HEK293 (cell line): ENCODE data around the gene ZBTB17.
"Not testable (repeated sequence)": the region's sequence is repeated elsewhere in the genome, so short reads cannot be mapped to it uniquely, and the experiment has no call there.

Experiments
- CTCF ChIA-PET: fragments of 350-600 bp; formaldehyde crosslinking; extraction: SDS; loops from one replicate; lab custom pipeline; 2021; ENCODE audit warnings: antibody characterized with exemption; lab: Yijun Ruan, JAX
- POLR2A ChIA-PET: fragments of 300-600 bp; formaldehyde crosslinking; extraction: SDS; loops from one replicate; lab custom pipeline; 2020; ENCODE audit warnings: antibody characterized with exemption, inconsistent platforms; lab: Yijun Ruan, JAX
- H3K27ac ChIP-seq: fragments of 200-500 bp; sonication (Bioruptor generic); 2 replicates; pipeline ENCODE4 v1.5.1; 2014; ENCODE audit warnings: low read depth, low read length, control low read depth, inconsistent platforms; ENCODE audit errors: extremely low read depth
- H3K36me3 ChIP-seq, 2 experiments: fragments of 200-500 bp in 1 of 2; sonication (Bioruptor generic) in 1 of 2; 1 replicate in 1 of 2; 2 replicates in 1 of 2; pipeline ENCODE4 v1.5.1; 2014 to 2017; ENCODE audit warnings: inconsistent platforms in 2 of 2, low read length in 2 of 2; ENCODE audit not compliant: control insufficient read depth in 2 of 2, insufficient read depth in 1 of 2
- H3K4me1 ChIP-seq: fragments of 200-500 bp; sonication (Bioruptor generic); 2 replicates; pipeline ENCODE4 v1.5.1; 2014; ENCODE audit warnings: mild to moderate bottlenecking, low read length, inconsistent platforms; ENCODE audit not compliant: control insufficient read depth, insufficient read depth
- H3K4me3 ChIP-seq: 2 replicates; pipeline ENCODE4 v1.5.1; 2011; ENCODE audit warnings: low read depth, mild to moderate bottlenecking, control low read depth, low read length, moderate library complexity
- H3K9me3 ChIP-seq: fragments of 200-500 bp; sonication (Bioruptor generic); 2 replicates; pipeline ENCODE4 v1.5.1; 2014; ENCODE audit warnings: low read depth, low read length, inconsistent platforms; ENCODE audit not compliant: control insufficient read depth, insufficient read depth
- KLF1 ChIP-seq: fragments of 450-650 bp; formaldehyde crosslinking; IDR thresholded peaks from 2 replicates; pipeline ENCODE4 v1.5.1; 2016; ENCODE audit warnings: missing biosample characterization, missing genetic modification characterization
- RBAK ChIP-seq: fragments of 450-650 bp; formaldehyde crosslinking; IDR thresholded peaks from 2 replicates; pipeline ENCODE4 v1.5.1; 2016; ENCODE audit warnings: missing biosample characterization, missing genetic modification characterization
- ZBTB1 ChIP-seq: fragments of 450-650 bp; formaldehyde crosslinking; IDR thresholded peaks from 2 replicates; pipeline ENCODE4 v1.5.1; 2016; ENCODE audit warnings: missing biosample characterization, missing genetic modification characterization
- ZFP3 ChIP-seq: fragments of 450-650 bp; formaldehyde crosslinking; IDR thresholded peaks from 2 replicates; pipeline ENCODE4 v1.5.1; 2016; ENCODE audit warnings: low read depth, missing biosample characterization, missing genetic modification characterization
- ZFP69B ChIP-seq: fragments of 450-650 bp; formaldehyde crosslinking; IDR thresholded peaks from 2 replicates; pipeline ENCODE4 v1.5.1; 2016; ENCODE audit warnings: missing biosample characterization, missing genetic modification characterization
- ZNF10 ChIP-seq: fragments of 450-650 bp; formaldehyde crosslinking; IDR thresholded peaks from 2 replicates; pipeline ENCODE4 v1.5.1; 2017; ENCODE audit warnings: missing biosample characterization, missing genetic modification characterization
- ZNF121 ChIP-seq: fragments of 450-650 bp; formaldehyde crosslinking; IDR thresholded peaks from 2 replicates; pipeline ENCODE4 v1.5.1; 2016; ENCODE audit warnings: missing biosample characterization, missing genetic modification characterization
- ZNF148 ChIP-seq: fragments of 450-650 bp; formaldehyde crosslinking; IDR thresholded peaks from 2 replicates; pipeline ENCODE4 v1.5.0; 2017; ENCODE audit warnings: missing biosample characterization, missing genetic modification characterization, borderline replicate concordance
- ZNF274 ChIP-seq, 2 experiments: fragments of 200-500 bp in 1 of 2; fragments of 450-650 bp in 1 of 2; sonication (Bioruptor generic) in 1 of 2; formaldehyde crosslinking in 1 of 2; IDR thresholded peaks; 2 replicates each; pipeline versions ENCODE4 v1.5.1 to v1.6.1; 2014 to 2016; ENCODE audit warnings: borderline replicate concordance in 1 of 2, inconsistent platforms in 1 of 2, low read length in 1 of 2, missing biosample characterization in 1 of 2, missing genetic modification characterization in 1 of 2
- ZNF311 ChIP-seq: fragments of 450-650 bp; formaldehyde crosslinking; IDR thresholded peaks from 2 replicates; pipeline ENCODE4 v1.5.1; 2017; ENCODE audit warnings: missing biosample characterization, missing genetic modification characterization, borderline replicate concordance
- ZNF37A ChIP-seq: fragments of 450-650 bp; IDR thresholded peaks from 2 replicates; pipeline ENCODE4 v1.5.1; 2018; ENCODE audit warnings: missing biosample characterization, missing genetic modification characterization
- ZNF423 ChIP-seq: fragments of 450-650 bp; formaldehyde crosslinking; IDR thresholded peaks from 2 replicates; pipeline ENCODE4 v1.5.1; 2016; ENCODE audit warnings: missing biosample characterization, missing genetic modification characterization
- ZNF585B ChIP-seq: fragments of 450-650 bp; formaldehyde crosslinking; IDR thresholded peaks from 2 replicates; pipeline ENCODE4 v1.5.1; 2016; ENCODE audit warnings: missing biosample characterization, missing genetic modification characterization
- ZNF626 ChIP-seq: fragments of 450-650 bp; sonication (Bioruptor Pico); formaldehyde crosslinking; IDR thresholded peaks from 2 replicates; pipeline ENCODE4 v1.5.1; 2018; ENCODE audit warnings: missing biosample characterization, missing genetic modification characterization, inconsistent platforms
- TF ChIP-seq, protein P1 (sequence below): fragments of 450-650 bp; formaldehyde crosslinking; IDR thresholded peaks from 2 replicates; pipeline ENCODE4 v1.5.1; 2016; ENCODE audit warnings: missing biosample characterization, missing genetic modification characterization
- TF ChIP-seq, protein P2 (sequence below): fragments of 450-650 bp; formaldehyde crosslinking; IDR thresholded peaks from 2 replicates; pipeline ENCODE4 v1.5.1; 2016; ENCODE audit warnings: missing biosample characterization, missing genetic modification characterization, low read depth

Gene ZBTB17

DNA sequence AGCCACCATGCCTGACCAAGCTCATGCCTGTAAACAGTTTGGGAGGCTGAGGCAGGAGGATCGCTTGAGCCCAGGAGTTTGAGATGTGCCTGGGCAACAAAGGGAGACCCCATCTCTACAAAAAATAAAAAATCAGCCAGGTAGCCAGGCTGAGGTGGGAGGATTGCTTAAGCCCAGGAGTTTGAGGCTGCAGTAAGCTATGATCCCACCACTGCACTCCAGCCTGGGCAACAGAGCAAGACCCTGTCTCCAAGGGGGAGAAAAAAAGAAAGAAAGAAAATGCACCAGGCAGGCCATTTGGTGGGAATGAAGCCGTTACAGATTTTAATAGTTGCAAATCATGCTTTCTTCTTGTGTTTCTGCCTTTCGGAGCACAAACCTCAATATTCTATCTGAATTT, 62.3 kb downstream of the ZBTB17 start:
- H3K4me3 ChIP-seq, H3K27ac ChIP-seq, H3K9me3 ChIP-seq, POLR2A ChIA-PET, H3K4me1 ChIP-seq: not testable (repeated sequence)
- peaks cover 80 to 91% of the 10 kb centered on the region in 2 experiments for H3K36me3 ChIP-seq
- TF ChIP-seq ZNF121 (tag by site-specific recombination): peak; percentile 89
- CTCF ChIA-PET: interaction anchor here (0.7 to 1.1 kb wide), 3 partner anchors 80 to 123 kb away, joined by 3 to 6 read pairs (median 3); no protein-coding TSS in a partner anchor

- Histone ChIP-seq H3K9me3 (no peaks in the 10 kb centered on the region), H3K27ac (no peak overlapping the region), H3K36me3 (peaks cover 77 to 85% of the 10 kb centered on the region in 2 experiments), H3K4me3 (no peak overlapping the region), H3K4me1 (no peaks in the 10 kb centered on the region)
- ChIA-PET CTCF (interaction anchor here (1.6 kb wide), 1 partner anchor 13 kb away, joined by 3 read pairs; no protein-coding TSS in a partner anchor), POLR2A (interaction anchor here (1.2 kb wide), 1 partner anchor 63 kb away, joined by 5 read pairs; no protein-coding TSS in a partner anchor)
- TF ChIP-seq ZNF10 (tag by site-specific recombination): no peak
- TF ChIP-seq ZNF626 (tag by site-specific recombination): no peak
- no peak for TF ChIP-seq ZBTB1 (tag by site-specific recombination)
- TF ChIP-seq ZFP69B (tag by site-specific recombination): no peak
- TF ChIP-seq, protein P1, sequence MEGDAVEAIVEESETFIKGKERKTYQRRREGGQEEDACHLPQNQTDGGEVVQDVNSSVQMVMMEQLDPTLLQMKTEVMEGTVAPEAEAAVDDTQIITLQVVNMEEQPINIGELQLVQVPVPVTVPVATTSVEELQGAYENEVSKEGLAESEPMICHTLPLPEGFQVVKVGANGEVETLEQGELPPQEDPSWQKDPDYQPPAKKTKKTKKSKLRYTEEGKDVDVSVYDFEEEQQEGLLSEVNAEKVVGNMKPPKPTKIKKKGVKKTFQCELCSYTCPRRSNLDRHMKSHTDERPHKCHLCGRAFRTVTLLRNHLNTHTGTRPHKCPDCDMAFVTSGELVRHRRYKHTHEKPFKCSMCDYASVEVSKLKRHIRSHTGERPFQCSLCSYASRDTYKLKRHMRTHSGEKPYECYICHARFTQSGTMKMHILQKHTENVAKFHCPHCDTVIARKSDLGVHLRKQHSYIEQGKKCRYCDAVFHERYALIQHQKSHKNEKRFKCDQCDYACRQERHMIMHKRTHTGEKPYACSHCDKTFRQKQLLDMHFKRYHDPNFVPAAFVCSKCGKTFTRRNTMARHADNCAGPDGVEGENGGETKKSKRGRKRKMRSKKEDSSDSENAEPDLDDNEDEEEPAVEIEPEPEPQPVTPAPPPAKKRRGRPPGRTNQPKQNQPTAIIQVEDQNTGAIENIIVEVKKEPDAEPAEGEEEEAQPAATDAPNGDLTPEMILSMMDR (tag by site-specific recombination): no peak
- no peak for TF ChIP-seq ZNF274 (IDR thresholded peaks at IDR 0.05; ENCODE audit: low read length)
- TF ChIP-seq ZNF274 (tag by site-specific recombination; IDR thresholded peaks at IDR 0.05; ENCODE audit: borderline replicate concordance): no peak
- no peak for TF ChIP-seq ZNF585B (tag by site-specific recombination)
- TF ChIP-seq ZNF148 (tag by site-specific recombination): no peak
- TF ChIP-seq RBAK (tag by site-specific recombination): no peak
- TF ChIP-seq KLF1 (tag by site-specific recombination): no peak
- TF ChIP-seq ZNF37A: no peak
- TF ChIP-seq, protein P2, sequence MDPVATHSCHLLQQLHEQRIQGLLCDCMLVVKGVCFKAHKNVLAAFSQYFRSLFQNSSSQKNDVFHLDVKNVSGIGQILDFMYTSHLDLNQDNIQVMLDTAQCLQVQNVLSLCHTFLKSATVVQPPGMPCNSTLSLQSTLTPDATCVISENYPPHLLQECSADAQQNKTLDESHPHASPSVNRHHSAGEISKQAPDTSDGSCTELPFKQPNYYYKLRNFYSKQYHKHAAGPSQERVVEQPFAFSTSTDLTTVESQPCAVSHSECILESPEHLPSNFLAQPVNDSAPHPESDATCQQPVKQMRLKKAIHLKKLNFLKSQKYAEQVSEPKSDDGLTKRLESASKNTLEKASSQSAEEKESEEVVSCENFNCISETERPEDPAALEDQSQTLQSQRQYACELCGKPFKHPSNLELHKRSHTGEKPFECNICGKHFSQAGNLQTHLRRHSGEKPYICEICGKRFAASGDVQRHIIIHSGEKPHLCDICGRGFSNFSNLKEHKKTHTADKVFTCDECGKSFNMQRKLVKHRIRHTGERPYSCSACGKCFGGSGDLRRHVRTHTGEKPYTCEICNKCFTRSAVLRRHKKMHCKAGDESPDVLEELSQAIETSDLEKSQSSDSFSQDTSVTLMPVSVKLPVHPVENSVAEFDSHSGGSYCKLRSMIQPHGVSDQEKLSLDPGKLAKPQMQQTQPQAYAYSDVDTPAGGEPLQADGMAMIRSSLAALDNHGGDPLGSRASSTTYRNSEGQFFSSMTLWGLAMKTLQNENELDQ (tag by site-specific recombination): no peak
- no peak for TF ChIP-seq ZNF311 (tag by site-specific recombination)
- TF ChIP-seq ZFP3: no peak
- TF ChIP-seq ZNF423 (tag by site-specific recombination): no peak
Measured at GRCh38 chr1:15911927-15912326, 64.0 kb downstream of the ZBTB17 start.
